HepG2 (cell line): ENCODE results near the gene NLGN2. TPM values are rescaled to one million over a fixed set of nuclear protein-coding genes. Genes with fewer than 3 reads are reported as not detected.
A peak's percentile ranks its signal among the peaks of the same experiment; 100 is the strongest.

Experiments
- FOXP4 ChIP-seq: sonication (generic); formaldehyde crosslinking; IDR thresholded peaks from 2 replicates; pipeline ENCODE4 v1.4.0; 2020; ENCODE audit warnings: missing genetic modification reagents
- HDAC6 ChIP-seq: fragments of 200-600 bp; sonication (generic); IDR thresholded peaks from 2 replicates; pipeline ENCODE4 v1.7.0; 2017; ENCODE audit warnings: mild to moderate bottlenecking, antibody characterized with exemption, low read length, low read depth
- KLF11 ChIP-seq: IDR thresholded peaks from 2 replicates; pipeline ENCODE4 v1.6.1; 2016; ENCODE audit warnings: missing compliant biosample characterization
- MAZ ChIP-seq, 2 experiments: sonication (generic) in 1 of 2; formaldehyde crosslinking in 1 of 2; IDR thresholded peaks; 2 replicates each; pipeline versions ENCODE4 v1.5.0 to v1.6.1; 2012 to 2020; ENCODE audit warnings: low read depth in 2 of 2, mild to moderate bottlenecking in 2 of 2, borderline replicate concordance in 1 of 2, improper control_type of control experiment in 1 of 2, low read length in 1 of 2, missing genetic modification reagents in 1 of 2, moderate library complexity in 1 of 2
- NBN ChIP-seq: fragments of 450-650 bp; conservative IDR thresholded peaks from 2 replicates; pipeline ENCODE4 v1.6.1; 2017
- NFKB2 ChIP-seq: sonication (generic); formaldehyde crosslinking; IDR thresholded peaks from 2 replicates; pipeline ENCODE4 v1.4.0; 2020; ENCODE audit warnings: missing genetic modification reagents, borderline replicate concordance
- NR1H2 ChIP-seq: sonication (generic); formaldehyde crosslinking; IDR thresholded peaks from 2 replicates; pipeline ENCODE4 v1.8.1; 2022; ENCODE audit warnings: low read depth, missing genetic modification reagents, borderline replicate concordance
- PATZ1 ChIP-seq: sonication (generic); formaldehyde crosslinking; IDR thresholded peaks from 2 replicates; pipeline ENCODE4 v1.4.0; 2020; ENCODE audit warnings: missing genetic modification reagents
- PPARG ChIP-seq: conservative IDR thresholded peaks from 2 replicates; pipeline ENCODE4 v1.6.1; 2016; ENCODE audit warnings: missing biosample characterization, missing genetic modification reagents
- RXRA ChIP-seq: sonication (generic); formaldehyde crosslinking; IDR thresholded peaks from 2 replicates; pipeline ENCODE4 v1.5.1; 2020; ENCODE audit warnings: missing genetic modification reagents
- TCF12 ChIP-seq, 2 experiments: fragments of 450-650 bp in 1 of 2; sonication (generic) in 1 of 2; formaldehyde crosslinking in 1 of 2; IDR thresholded peaks; 2 replicates each; pipeline versions ENCODE4 v1.6.1 to v1.8.0; 2017 to 2022; ENCODE audit warnings: antibody characterized with exemption in 1 of 2, mild to moderate bottlenecking in 1 of 2, missing genetic modification reagents in 1 of 2, moderate library complexity in 1 of 2
- TP53 ChIP-seq: sonication (generic); formaldehyde crosslinking; conservative IDR thresholded peaks from 2 replicates; pipeline ENCODE4 v1.4.0; 2020; ENCODE audit warnings: missing genetic modification reagents
- ZC3H13 ChIP-seq: sonication (generic); formaldehyde crosslinking; IDR thresholded peaks from 2 replicates; pipeline ENCODE4 v1.8.1; 2023; ENCODE audit warnings: mild to moderate bottlenecking, missing genetic modification reagents, moderate library complexity
- ZMAT3 ChIP-seq: sonication (generic); formaldehyde crosslinking; conservative IDR thresholded peaks from 2 replicates; pipeline ENCODE4 v1.7.0; 2021; ENCODE audit warnings: missing genetic modification reagents
- ZNF274 ChIP-seq: sonication (generic); formaldehyde crosslinking; IDR thresholded peaks from 2 replicates; pipeline ENCODE4 v1.5.1; 2020; ENCODE audit warnings: mild to moderate bottlenecking, missing genetic modification reagents
- ZNF432 ChIP-seq: sonication (generic); formaldehyde crosslinking; IDR thresholded peaks from 2 replicates; pipeline ENCODE4 v1.5.0; 2020; ENCODE audit warnings: missing genetic modification reagents, mild to moderate bottlenecking, borderline replicate concordance
- ZNF441 ChIP-seq: sonication (generic); formaldehyde crosslinking; IDR thresholded peaks from 2 replicates; pipeline ENCODE4 v1.7.0; 2021; ENCODE audit warnings: missing genetic modification reagents, borderline replicate concordance
- ZNF496 ChIP-seq: sonication (generic); formaldehyde crosslinking; IDR thresholded peaks from 2 replicates; pipeline ENCODE4 v1.8.1; 2023; ENCODE audit warnings: mild to moderate bottlenecking, moderate library complexity, missing genetic modification reagents; ENCODE audit not compliant: insufficient replicate concordance
- ZNF543 ChIP-seq: sonication (generic); formaldehyde crosslinking; IDR thresholded peaks from 2 replicates; pipeline ENCODE4 v1.4.0; 2020; ENCODE audit warnings: mild to moderate bottlenecking, missing genetic modification reagents
- ZNF552 ChIP-seq: sonication (generic); formaldehyde crosslinking; IDR thresholded peaks from 2 replicates; pipeline ENCODE4 v1.9.0; 2022; ENCODE audit warnings: missing genetic modification reagents, mild to moderate bottlenecking, borderline replicate concordance
- ZNF619 ChIP-seq: sonication (generic); formaldehyde crosslinking; IDR thresholded peaks from 2 replicates; pipeline ENCODE4 v1.4.0; 2020; ENCODE audit warnings: mild to moderate bottlenecking, missing genetic modification reagents
- ZNF740 ChIP-seq: sonication (generic); formaldehyde crosslinking; IDR thresholded peaks from 2 replicates; pipeline ENCODE4 v1.4.0; 2020; ENCODE audit warnings: missing genetic modification reagents
- ZNF768 ChIP-seq: sonication (generic); formaldehyde crosslinking; IDR thresholded peaks from 2 replicates; pipeline ENCODE4 v1.4.0; 2020; ENCODE audit warnings: missing genetic modification reagents
- ZNF775 ChIP-seq: sonication (generic); formaldehyde crosslinking; IDR thresholded peaks from 2 replicates; pipeline ENCODE4 v1.4.0; 2020; ENCODE audit warnings: missing genetic modification reagents, mild to moderate bottlenecking, moderate library complexity, borderline replicate concordance
- ZSCAN31 ChIP-seq: sonication (generic); formaldehyde crosslinking; IDR thresholded peaks from 2 replicates; pipeline ENCODE4 v1.5.0; 2020; ENCODE audit warnings: low read depth, mild to moderate bottlenecking, missing genetic modification reagents
- polyA plus RNA-seq, 8 experiments: library from polyadenylated mRNA; depleted of rRNA in 3 of 8; stranded (reverse) in 7 of 8; unstranded in 1 of 8; fragments of >200 nt; fragmentation: Illumina TruSeq in 4 of 8; extraction: Trizol in 4 of 8; gene quantifications; 2 replicates each; pipeline versions ENCODE4 v1.2.1 to v1.2.3, GENCODE V29; 2011 to 2016; ENCODE audit warnings: low read depth in 4 of 8, missing spikeins in 1 of 8, mixed read lengths in 1 of 8; ENCODE audit not compliant: insufficient read depth in 1 of 8
- total RNA-seq, 5 experiments: library from RNA; depleted of rRNA; stranded (reverse); fragments of >200 nt; fragmentation: Illumina TruSeq; extraction: Trizol; gene quantifications; 2 replicates each; pipeline ENCODE4 v1.2.3, GENCODE V29; 2016; ENCODE audit warnings: low read depth in 1 of 5

NLGN2 gene
- total and polyA plus RNA-seq, 2 of the 13 experiments (the other 11 are each of a cell fraction or from before 2014, with no cell fraction given), result 1.9 to 11.0 TPM

- TF ChIP-seq ZNF543 (CRISPR knock-in tag), result 0 out of 2 replicates have a peak, but pooled peaks have one; percentile 52
- TF ChIP-seq ZSCAN31 (CRISPR knock-in tag), result 0 out of 2 replicates have a peak, but pooled peaks have one; percentile 74
- no peak for TF ChIP-seq NFKB2
- 0 out of 2 replicates have a peak, but pooled peaks have one; percentile 51 for TF ChIP-seq ZNF441 (CRISPR knock-in tag)
- TF ChIP-seq ZNF496, result no peak
- no peak; the same call in 1 of the 2 replicates for TF ChIP-seq PATZ1 (CRISPR knock-in tag)
- no peak for TF ChIP-seq ZNF775 (CRISPR knock-in tag)
- TF ChIP-seq ZNF740 (CRISPR knock-in tag), result peak; percentile 73; the same call in 1 of the 2 replicates
- TF ChIP-seq ZNF552, result 0 out of 2 replicates have a peak, but pooled peaks have one; percentile 4
- no peak for TF ChIP-seq TCF12 (IDR thresholded peaks at IDR 0.05)
- TF ChIP-seq TCF12 (CRISPR knock-in tag; IDR thresholded peaks at IDR 0.05), result 0 out of 2 replicates have a peak, but pooled peaks have one; percentile 64
- TF ChIP-seq ZNF274 (CRISPR knock-in tag), result 0 out of 2 replicates have a peak, but pooled peaks have one; percentile 28
- TF ChIP-seq ZNF432, result no peak
- no peak for TF ChIP-seq NBN
- no peak for TF ChIP-seq KLF11 (CRISPR knock-in tag)
- no peak for TF ChIP-seq FOXP4 (CRISPR knock-in tag)
- peak; percentile 37; the same call in 1 of the 2 replicates for TF ChIP-seq ZMAT3 (CRISPR knock-in tag)
- TF ChIP-seq TP53 (CRISPR knock-in tag), result 0 out of 2 replicates have a peak, but pooled peaks have one; percentile 0
- no peak for TF ChIP-seq ZNF768 (CRISPR knock-in tag)
- TF ChIP-seq ZNF619 (CRISPR knock-in tag), result no peak
- no peak for TF ChIP-seq NR1H2 (CRISPR knock-in tag)
- no peak for TF ChIP-seq RXRA (CRISPR knock-in tag)
- TF ChIP-seq MAZ (IDR thresholded peaks at IDR 0.05; ENCODE audit: borderline replicate concordance, low read depth, low read length), result no peak
- 0 out of 2 replicates have a peak, but pooled peaks have one; percentile 40 for TF ChIP-seq MAZ (CRISPR knock-in tag; IDR thresholded peaks at IDR 0.05; ENCODE audit: low read depth)
- no peak for TF ChIP-seq HDAC6
- TF ChIP-seq PPARG (CRISPR knock-in tag), result no peak
- TF ChIP-seq ZC3H13 (CRISPR knock-in tag), result no peak
Measured at GRCh38 chr17:7403727-7403976, 4.0 kb upstream of the NLGN2 start (continued).
